Right atrium auricular region (tissue), 2 donors: ENCODE results near the gene NMRAL1. TPM values are rescaled to one million over a fixed set of nuclear protein-coding genes. Genes with fewer than 3 reads are reported as not detected.

ENCODE experiments used
- DNase-seq: peaks from one replicate; pipeline ENCODE4 v3.0.0-alpha.2; 2019; ENCODE audit warnings: low spot score
- H3K27ac ChIP-seq, 2 donors: fragments of 200-600 bp; sonication (generic); 1 replicate in 1 of 2; 2 replicates in 1 of 2; pipeline ENCODE4 v1.5.1; 2016 to 2019
- H3K27me3 ChIP-seq, 2 donors: fragments of 200-600 bp; sonication (generic); one replicate each; pipeline versions ENCODE4 v1.5.1 to v1.6.0; 2017 to 2019
- H3K36me3 ChIP-seq: fragments of 200-600 bp; sonication (generic); one replicate; pipeline ENCODE4 v1.5.1; 2016
- H3K4me1 ChIP-seq, 2 donors: fragments of 200-600 bp; sonication (generic); one replicate each; pipeline versions ENCODE4 v1.5.1 to v1.6.0; 2017 to 2019
- H3K4me3 ChIP-seq, 2 donors: fragments of 200-600 bp; sonication (generic); 1 replicate in 1 of 2; 2 replicates in 1 of 2; pipeline ENCODE4 v1.5.1; 2017 to 2019; ENCODE audit warnings: mild to moderate bottlenecking in 1 of 2, moderate library complexity in 1 of 2
- H3K9me3 ChIP-seq, 2 donors: fragments of 200-600 bp; sonication (generic); one replicate each; pipeline ENCODE4 v1.5.1; 2019
- total RNA-seq, 2 donors: library from RNA; depleted of rRNA; stranded (reverse); fragments of >200 nt; gene quantifications; one replicate each; pipeline ENCODE4 v1.1.0, GENCODE V29; 2016
- TF ChIP-seq, protein P1 (sequence below), 2 donors: fragments of 200-600 bp; sonication (generic); IDR thresholded peaks; one replicate each; pipeline ENCODE4 v1.5.1; 2019; ENCODE audit warnings: antibody characterized with exemption in 2 of 2

Gene NMRAL1
- total RNA-seq, result 10 to 100 TPM; 18.7 to 36.3 TPM

- H3K27ac ChIP-seq, result peak within 1 kb of the TSS; percentile 74 to 84
These were observed at the start of gene NMRAL1 for GRCh38 chr16:4474192-4474961. TSS of gene NMRAL1 (minus strand) at chr16:4474625. CDS start at chr16:4474132, 493 bp downstream.

GRCh38 chr16:4523686-4524085, 49.3 kb upstream of the NMRAL1 start:
- no peaks in the 10 kb centered on the region for H3K9me3 ChIP-seq
- TF ChIP-seq, protein P1, sequence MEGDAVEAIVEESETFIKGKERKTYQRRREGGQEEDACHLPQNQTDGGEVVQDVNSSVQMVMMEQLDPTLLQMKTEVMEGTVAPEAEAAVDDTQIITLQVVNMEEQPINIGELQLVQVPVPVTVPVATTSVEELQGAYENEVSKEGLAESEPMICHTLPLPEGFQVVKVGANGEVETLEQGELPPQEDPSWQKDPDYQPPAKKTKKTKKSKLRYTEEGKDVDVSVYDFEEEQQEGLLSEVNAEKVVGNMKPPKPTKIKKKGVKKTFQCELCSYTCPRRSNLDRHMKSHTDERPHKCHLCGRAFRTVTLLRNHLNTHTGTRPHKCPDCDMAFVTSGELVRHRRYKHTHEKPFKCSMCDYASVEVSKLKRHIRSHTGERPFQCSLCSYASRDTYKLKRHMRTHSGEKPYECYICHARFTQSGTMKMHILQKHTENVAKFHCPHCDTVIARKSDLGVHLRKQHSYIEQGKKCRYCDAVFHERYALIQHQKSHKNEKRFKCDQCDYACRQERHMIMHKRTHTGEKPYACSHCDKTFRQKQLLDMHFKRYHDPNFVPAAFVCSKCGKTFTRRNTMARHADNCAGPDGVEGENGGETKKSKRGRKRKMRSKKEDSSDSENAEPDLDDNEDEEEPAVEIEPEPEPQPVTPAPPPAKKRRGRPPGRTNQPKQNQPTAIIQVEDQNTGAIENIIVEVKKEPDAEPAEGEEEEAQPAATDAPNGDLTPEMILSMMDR (IDR thresholded peaks at IDR 0.05), result no peak

More at GRCh38 chr16:4474192-4474961, at the start of gene NMRAL1:
- Histone ChIP-seq H3K4me3 (peak within 1 kb of the TSS; percentile 55 to 79), H3K36me3 (no peaks in the 10 kb centered on the region), H3K9me3 (no peaks in the 10 kb centered on the region), H3K27me3 (no peaks in the 10 kb centered on the region), H3K4me1 (peaks cover 0 to 40% of the 10 kb centered on the region in 2 donors)
- TF ChIP-seq, protein P1 (IDR thresholded peaks at IDR 0.05), result peak in 1 of 2 donors; percentile 34
- DNase-seq, result peak; percentile 94

DNA sequence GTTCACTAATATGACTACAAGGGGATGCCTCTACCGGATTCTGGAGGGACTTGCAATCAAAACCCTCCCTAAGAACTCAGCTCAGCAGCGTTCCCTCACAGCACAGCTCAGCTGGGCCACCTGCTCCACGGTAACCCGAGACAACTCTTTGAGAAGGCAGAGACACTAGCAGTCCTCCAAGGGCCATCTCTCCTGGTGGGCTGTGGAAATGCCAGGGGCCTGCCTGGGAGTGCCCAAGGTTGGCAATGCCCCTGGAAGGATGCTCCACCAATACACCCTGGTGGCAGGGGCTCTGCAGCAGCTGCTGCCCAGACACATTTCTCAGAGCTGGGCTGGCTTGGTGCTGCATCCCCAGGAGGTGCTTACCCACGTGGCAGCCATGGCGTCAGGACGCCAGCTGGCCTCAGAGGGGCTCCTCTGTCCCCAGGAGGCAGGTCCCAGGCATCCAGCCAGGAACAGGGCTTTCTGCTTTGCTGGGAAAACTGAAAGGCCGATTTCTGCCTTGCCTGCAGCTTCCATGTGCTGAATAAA, 47.7 kb upstream of the NMRAL1 start:
- peak overlapping the region in 1 of 2 donors; percentile 29 for H3K27ac ChIP-seq
- no peaks in the 10 kb centered on the region for H3K9me3 ChIP-seq
- H3K4me1 ChIP-seq, result peaks cover 0 to 47% of the 10 kb centered on the region in 2 donors
- H3K27me3 ChIP-seq, result no peaks in the 10 kb centered on the region
- H3K4me3 ChIP-seq, result no peak overlapping the region
- H3K36me3 ChIP-seq, result no peaks in the 10 kb centered on the region
- TF ChIP-seq, protein P1 (IDR thresholded peaks at IDR 0.05), result no peak
- DNase-seq, result no peak

More at GRCh38 chr16:4523686-4524085, 49.3 kb upstream of the NMRAL1 start:
- Histone ChIP-seq H3K36me3 (no peaks in the 10 kb centered on the region), H3K4me3 (no peak overlapping the region), H3K27me3 (no peaks in the 10 kb centered on the region), H3K4me1 (peaks cover 0 to 47% of the 10 kb centered on the region in 2 donors), H3K27ac (peak overlapping the region; percentile 22 to 25)
- no peak for DNase-seq

DNA sequence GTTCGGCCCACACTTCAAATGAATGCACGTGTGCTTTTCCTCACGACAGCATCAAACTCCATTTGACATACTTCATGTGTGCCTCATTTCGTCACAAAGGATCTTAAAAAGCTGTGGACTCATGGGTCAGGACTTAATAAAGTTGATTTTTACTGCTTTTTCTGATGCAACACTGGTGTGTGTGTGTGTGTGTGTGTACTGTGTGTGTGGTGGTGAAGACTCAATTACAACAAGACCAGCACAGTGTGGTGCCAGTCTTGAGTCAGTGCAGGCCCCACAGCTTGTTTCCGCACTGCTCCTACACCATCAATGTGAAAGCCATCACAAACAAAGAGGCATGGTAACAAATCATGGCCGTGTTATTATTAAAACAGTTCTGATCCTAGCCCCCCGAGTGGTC, 46.5 kb upstream of the NMRAL1 start:
- DNase-seq, result no peak
- TF ChIP-seq, protein P1 (IDR thresholded peaks at IDR 0.05), result no peak
- Histone ChIP-seq H3K36me3 (no peaks in the 10 kb centered on the region), H3K27me3 (no peaks in the 10 kb centered on the region), H3K4me1 (peaks cover 0 to 41% of the 10 kb centered on the region in 2 donors), H3K4me3 (no peak overlapping the region), H3K27ac (no peak overlapping the region), H3K9me3 (no peaks in the 10 kb centered on the region)

DNA sequence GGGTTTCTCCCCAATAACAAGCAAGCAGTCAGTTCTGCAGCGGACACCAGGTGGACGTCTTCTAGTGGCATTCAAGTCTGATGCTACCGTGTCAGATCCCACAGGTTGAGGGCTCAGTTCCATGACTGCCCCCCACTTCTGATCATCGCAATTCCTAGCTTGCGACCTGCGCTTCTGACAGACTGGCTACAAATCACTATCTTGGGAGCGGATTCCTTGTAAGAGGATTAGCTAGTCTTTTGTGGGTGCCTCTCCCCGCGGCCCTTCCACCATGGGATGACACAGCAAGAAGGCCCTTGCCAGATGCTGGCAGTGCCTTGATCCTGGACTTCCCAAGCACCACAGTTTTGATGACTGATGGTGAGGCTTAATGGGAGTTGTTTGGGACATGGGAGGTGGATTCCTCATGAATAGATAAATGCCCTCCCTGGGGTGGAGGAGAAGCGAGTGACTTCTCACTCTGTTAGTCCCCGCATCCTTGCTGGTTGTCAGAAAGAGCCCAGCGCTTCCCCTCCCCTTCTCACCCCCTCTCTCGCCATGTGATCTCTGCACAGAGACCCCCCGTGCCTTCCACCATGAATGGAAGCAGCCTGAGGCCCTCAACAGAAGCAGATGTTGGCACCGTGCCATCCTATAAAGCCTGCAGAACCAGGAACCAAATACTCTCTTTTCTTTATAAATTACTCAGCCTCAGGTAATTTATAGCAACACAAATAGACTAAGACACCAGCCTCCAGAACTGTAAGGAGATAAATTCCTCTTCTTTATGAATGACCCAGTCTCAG, 45.0 kb upstream of the NMRAL1 start:
- no peak for DNase-seq
- Histone ChIP-seq H3K4me3 (no peak overlapping the region), H3K27me3 (no peaks in the 10 kb centered on the region), H3K4me1 (peaks cover 0 to 44% of the 10 kb centered on the region in 2 donors), H3K36me3 (no peaks in the 10 kb centered on the region), H3K9me3 (no peaks in the 10 kb centered on the region), H3K27ac (no peak overlapping the region)
- TF ChIP-seq, protein P1 (IDR thresholded peaks at IDR 0.05), result no peak
